BLaER1 treated with 17β-estradiol and CSF1 and Interleukin-3, amounts not matched to agents 10 nM and 100 nM (cell line): ENCODE measurements around the gene KRTAP1-5.
"Not testable (repeated sequence)": the region's sequence is repeated elsewhere in the genome, so short reads cannot be mapped to it uniquely, and the experiment has no call there.

Experiments
- H3K27ac ChIP-seq, 11 experiments: shearing (Covaris generic); formaldehyde crosslinking; 2 replicates each; pipeline ENCODE4 v1.8.1; 2022
- H3K27me3 ChIP-seq, 11 experiments: shearing (Covaris generic); formaldehyde crosslinking; 2 replicates each; pipeline ENCODE4 v1.8.1; 2022
- H3K36me3 ChIP-seq, 11 experiments: shearing (Covaris generic); formaldehyde crosslinking; 2 replicates each; pipeline ENCODE4 v1.8.1; 2022
- H3K4me1 ChIP-seq, 10 experiments: shearing (Covaris generic); formaldehyde crosslinking; 2 replicates each; pipeline ENCODE4 v1.8.1; 2022
- H3K4me2 ChIP-seq, 11 experiments: shearing (Covaris generic); formaldehyde crosslinking; 2 replicates each; pipeline ENCODE4 v1.8.1; 2022
- H3K4me3 ChIP-seq, 10 experiments: shearing (Covaris generic); formaldehyde crosslinking; 2 replicates each; pipeline ENCODE4 v1.8.1; 2022
- H3K9ac ChIP-seq, 11 experiments: shearing (Covaris generic); formaldehyde crosslinking; 2 replicates each; pipeline ENCODE4 v1.8.1; 2022
- H3K9me3 ChIP-seq, 11 experiments: shearing (Covaris generic); formaldehyde crosslinking; replicated peaks in 1 of 11; 2 replicates each; pipeline ENCODE4 v1.8.1; 2022
- H4K20me1 ChIP-seq, 11 experiments: shearing (Covaris generic); formaldehyde crosslinking; 2 replicates each; pipeline ENCODE4 v1.8.1; 2022
- Cebpa-rat ChIP-seq, 11 experiments: shearing (Covaris generic); IDR thresholded peaks; 2 replicates each; pipeline ENCODE4 v1.8.1; 2022

The KRTAP1-5 gene

GRCh38 chr17:41052566-41052965, 25.6 kb upstream of the KRTAP1-5 start:
- no peaks in the 10 kb centered on the region for H3K27me3 ChIP-seq
- no peak for TF ChIP-seq Cebpa-rat (IDR thresholded peaks at IDR 0.05)
- H3K4me2 ChIP-seq, result no peak overlapping the region
- H3K4me1 ChIP-seq, result no peaks in the 10 kb centered on the region
- no peak overlapping the region for H3K4me3 ChIP-seq
- no peaks in the 10 kb centered on the region for H3K36me3 ChIP-seq
- H3K9me3 ChIP-seq, result peaks cover 0 to 14% (median 2%) of the 10 kb centered on the region in 11 experiments; a peak in 5 of 22 replicates
- H3K9ac ChIP-seq, result no peak overlapping the region
- H4K20me1 ChIP-seq, result no peaks in the 10 kb centered on the region
- no peak overlapping the region for H3K27ac ChIP-seq

- no peak overlapping the region for H3K9ac ChIP-seq
- no peak overlapping the region for H3K4me2 ChIP-seq
Observed at GRCh38 chr17:41049110-41049509, 22.1 kb upstream of the KRTAP1-5 start.

GRCh38 chr17:41048441-41048840, 21.4 kb upstream of the KRTAP1-5 start:
- Histone ChIP-seq H3K36me3 (no peaks in the 10 kb centered on the region), H3K4me1 (no peaks in the 10 kb centered on the region), H3K27ac (no peak overlapping the region), H3K9ac (no peak overlapping the region), H3K4me2 (no peak overlapping the region), H3K4me3 (no peak overlapping the region), H4K20me1 (no peaks in the 10 kb centered on the region), H3K27me3 (no peaks in the 10 kb centered on the region), H3K9me3 (peaks cover 0 to 14% (median 6%) of the 10 kb centered on the region in 11 experiments; a peak in 19 of 22 replicates)
- no peak for TF ChIP-seq Cebpa-rat (IDR thresholded peaks at IDR 0.05)

More at GRCh38 chr17:41049110-41049509, 22.1 kb upstream of the KRTAP1-5 start:
- H4K20me1 ChIP-seq, result no peaks in the 10 kb centered on the region
- H3K36me3 ChIP-seq, result no peaks in the 10 kb centered on the region
- no peaks in the 10 kb centered on the region for H3K4me1 ChIP-seq
- no peak overlapping the region for H3K27ac ChIP-seq
- H3K4me3 ChIP-seq, result no peak overlapping the region
- TF ChIP-seq Cebpa-rat (IDR thresholded peaks at IDR 0.05), result no peak
- peaks cover 0 to 9% (median 0%) of the 10 kb centered on the region in 11 experiments; a peak in 6 of 22 replicates for H3K9me3 ChIP-seq
- H3K27me3 ChIP-seq, result no peaks in the 10 kb centered on the region

- H3K9me3 ChIP-seq, result peaks cover 7 to 18% (median 14%) of the 10 kb centered on the region in 11 experiments; a peak in 20 of 22 replicates
- not testable (repeated sequence) for H3K27me3 ChIP-seq, H3K4me2 ChIP-seq, H3K27ac ChIP-seq, H3K9ac ChIP-seq, H4K20me1 ChIP-seq, H3K36me3 ChIP-seq, H3K4me3 ChIP-seq, H3K4me1 ChIP-seq
Observed at GRCh38 chr17:41046735-41047465, 19.9 kb upstream of the KRTAP1-5 start, which contains the start of gene KRTAP2-1. KRTAP2-1 (minus strand) TSS chr17:41047316; CDS start chr17:41047267, 49 bp downstream.

GRCh38 chr17:41042953-41043352, 15.9 kb upstream of the KRTAP1-5 start:
- Histone ChIP-seq H3K27ac (no peak overlapping the region), H4K20me1 (no peaks in the 10 kb centered on the region), H3K4me1 (no peaks in the 10 kb centered on the region), H3K27me3 (no peaks in the 10 kb centered on the region), H3K4me3 (no peak overlapping the region), H3K9me3 (peaks cover 7 to 18% (median 14%) of the 10 kb centered on the region in 11 experiments; a peak in 20 of 22 replicates), H3K4me2 (no peak overlapping the region), H3K9ac (no peak overlapping the region), H3K36me3 (no peaks in the 10 kb centered on the region)
- no peak for TF ChIP-seq Cebpa-rat (IDR thresholded peaks at IDR 0.05)

GRCh38 chr17:41040783-41041571, 14.0 kb upstream of the KRTAP1-5 start, which contains the start of gene KRTAP1-1:
KRTAP1-1 (minus strand) TSS chr17:41041450; CDS start chr17:41041397, 53 bp downstream.
- not testable (repeated sequence) for H3K27me3 ChIP-seq, H4K20me1 ChIP-seq, H3K36me3 ChIP-seq, H3K4me2 ChIP-seq, H3K4me1 ChIP-seq, H3K9ac ChIP-seq, H3K4me3 ChIP-seq, H3K27ac ChIP-seq
- peaks cover 7 to 18% (median 14%) of the 10 kb centered on the region in 11 experiments; a peak in 20 of 22 replicates for H3K9me3 ChIP-seq

GRCh38 chr17:41037853-41038350, 10.9 kb upstream of the KRTAP1-5 start:
- H3K4me3 ChIP-seq, result no peak overlapping the region
- H3K9ac ChIP-seq, result no peak overlapping the region
- H4K20me1 ChIP-seq, result no peaks in the 10 kb centered on the region
- no peaks in the 10 kb centered on the region for H3K27me3 ChIP-seq
- no peak overlapping the region for H3K27ac ChIP-seq
- no peak for TF ChIP-seq Cebpa-rat (IDR thresholded peaks at IDR 0.05)
- H3K4me1 ChIP-seq, result no peaks in the 10 kb centered on the region
- peaks cover under 1 to 6% (median 5%) of the 10 kb centered on the region in 11 experiments; a peak in 13 of 22 replicates for H3K9me3 ChIP-seq
- no peak overlapping the region for H3K4me2 ChIP-seq
- H3K36me3 ChIP-seq, result no peaks in the 10 kb centered on the region

GRCh38 chr17:41034346-41034935, 7.4 kb upstream of the KRTAP1-5 start, which contains the start of gene KRTAP1-3:
KRTAP1-3 (minus strand) TSS chr17:41034874; CDS start chr17:41034821, 53 bp downstream.
- not testable (repeated sequence) for H3K27ac ChIP-seq, H3K9ac ChIP-seq, H3K9me3 ChIP-seq, H3K4me2 ChIP-seq, H3K4me3 ChIP-seq, H3K27me3 ChIP-seq, H4K20me1 ChIP-seq, H3K36me3 ChIP-seq, H3K4me1 ChIP-seq

GRCh38 chr17:41029633-41030245, 2.7 kb upstream of the KRTAP1-5 start, which contains the start of gene KRTAP1-4:
KRTAP1-4 (minus strand) TSS chr17:41030195; CDS start chr17:41030078, 117 bp downstream.
- Histone ChIP-seq H3K4me3 (no peak within 1 kb of the TSS), H3K27ac (no peak within 1 kb of the TSS), H3K36me3 (no peaks in the 10 kb centered on the region), H3K4me1 (no peaks in the 10 kb centered on the region), H3K9me3 (no peaks in the 10 kb centered on the region), H4K20me1 (no peaks in the 10 kb centered on the region), H3K9ac (no peak within 1 kb of the TSS), H3K27me3 (no peaks in the 10 kb centered on the region), H3K4me2 (no peak within 1 kb of the TSS)
- TF ChIP-seq Cebpa-rat (IDR thresholded peaks at IDR 0.05), result no peak
